ENCODE measurements around the gene SLC35G3.
"Not testable (repeated sequence)": the region's sequence is repeated elsewhere in the genome, so short reads cannot be mapped to it uniquely, and the experiment has no call there.

The SLC35G3 gene

DNA sequence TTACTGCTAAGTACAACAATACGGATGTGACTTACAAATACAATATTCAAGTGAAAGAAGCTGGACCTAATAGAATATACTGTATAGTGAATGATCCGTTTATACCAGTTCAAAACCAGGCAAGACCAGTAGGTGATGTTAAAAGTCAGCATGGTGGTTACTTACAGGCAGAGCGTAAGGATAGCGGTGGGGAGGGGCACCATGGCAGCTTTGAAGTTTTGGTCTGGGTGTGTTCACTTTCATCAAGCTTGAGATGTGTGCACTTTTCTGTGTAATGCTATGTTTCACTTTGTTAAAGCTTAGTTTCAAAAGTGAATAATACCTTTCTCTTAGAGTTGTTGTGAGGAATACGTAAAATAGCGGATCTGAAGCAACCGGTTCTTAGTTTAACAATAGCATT lies 16.5 kb upstream of the SLC35G3 start:
- DNase-seq (ENCODE audit: low read depth) = no peak

DNA sequence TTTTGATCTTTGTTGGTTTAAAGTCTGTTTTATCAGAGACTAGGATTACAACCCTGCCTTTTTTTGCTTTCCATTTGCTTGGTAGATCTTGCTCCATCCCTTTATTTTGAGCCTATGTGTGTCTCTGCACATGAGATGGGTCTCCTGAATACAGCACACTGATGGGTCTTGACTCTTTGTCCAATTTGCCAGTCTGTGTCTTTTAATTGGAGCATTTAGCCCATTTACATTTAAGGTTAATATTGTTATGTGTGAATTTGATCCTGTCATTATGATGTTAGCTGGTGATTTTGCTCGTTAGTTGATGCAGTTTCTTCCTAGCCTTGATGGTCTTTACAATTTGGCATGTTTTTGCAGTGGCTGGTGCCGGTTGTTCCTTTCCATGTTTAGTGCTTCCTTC lies 8.4 kb upstream of the SLC35G3 start:
- DNase-seq (ENCODE audit: low read depth) = not testable (repeated sequence)

DNA sequence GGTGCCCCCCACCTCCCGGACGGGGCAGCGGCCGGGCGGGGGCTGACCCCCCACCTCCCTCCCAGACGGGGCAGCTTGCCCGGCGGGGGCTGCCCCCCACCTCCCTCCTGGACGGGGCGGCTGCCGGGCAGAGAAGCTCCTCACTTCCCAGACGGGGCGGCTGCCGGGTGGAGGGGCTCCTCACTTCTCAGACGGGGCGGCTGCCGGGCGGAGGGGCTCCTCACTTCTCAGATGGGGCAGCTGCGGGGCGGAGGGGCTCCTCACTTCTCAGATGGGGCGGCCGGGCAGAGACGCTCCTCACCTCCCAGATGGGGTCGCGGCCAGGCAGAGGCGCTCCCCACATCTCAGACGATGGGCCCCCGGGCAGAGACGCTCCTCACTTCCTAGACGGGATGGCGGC lies 869 bp upstream of the SLC35G3 start:
- not testable (repeated sequence) for DNase-seq (ENCODE audit: low read depth)

DNA sequence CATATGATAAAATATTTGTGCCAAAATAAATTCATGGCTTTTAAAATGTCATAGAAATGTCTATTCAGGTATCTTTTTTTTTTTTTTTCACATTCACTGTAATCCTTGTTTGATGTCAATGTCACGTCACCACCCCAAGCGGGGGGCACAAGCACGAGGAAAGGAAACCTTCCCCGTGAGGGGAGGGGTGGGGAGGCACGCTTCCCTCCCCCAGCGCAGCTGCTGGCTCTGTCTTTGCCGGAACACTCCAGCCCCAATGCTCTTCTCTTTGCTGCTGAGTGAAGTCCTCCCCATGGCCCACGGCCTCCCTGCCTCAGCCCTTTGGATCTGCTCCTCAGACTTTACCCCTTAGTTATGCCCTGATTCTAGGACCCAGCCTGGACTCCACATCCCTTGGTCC lies 1.5 kb downstream of the SLC35G3 start:
- DNase-seq (ENCODE audit: low read depth) = no peak

DNA sequence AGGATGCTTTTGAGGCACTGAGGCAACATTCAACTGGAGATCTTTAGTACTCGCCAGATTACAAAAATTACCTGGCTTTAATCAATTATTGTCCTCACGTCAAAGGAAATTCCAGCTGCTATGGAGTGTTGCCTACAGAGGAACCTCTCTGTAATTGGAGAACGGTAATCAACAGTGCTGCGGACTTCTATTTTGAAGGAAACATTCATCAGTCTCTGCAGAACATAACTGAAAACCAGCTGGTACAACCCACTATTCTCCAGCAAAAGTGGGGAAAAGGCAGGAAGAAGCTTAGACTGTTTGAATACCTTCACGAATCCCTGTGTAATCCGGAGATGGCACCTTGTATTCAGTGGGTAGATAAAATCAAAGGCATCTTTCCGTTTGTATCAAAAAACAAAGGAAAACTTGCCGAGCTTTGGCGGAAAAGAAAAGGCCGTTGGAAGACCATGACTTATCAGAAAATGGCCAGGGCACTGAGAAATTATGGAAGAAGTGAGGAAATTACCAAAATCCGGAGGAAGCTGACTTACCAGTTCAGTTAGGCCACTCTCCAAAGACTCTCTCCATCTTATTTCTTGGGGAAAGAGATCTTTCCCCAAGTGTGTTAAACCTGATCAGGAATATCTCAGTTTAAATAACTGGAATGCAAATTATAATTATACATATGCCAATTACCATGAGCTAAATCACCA lies 3.0 kb downstream of the SLC35G3 start:
- DNase-seq (ENCODE audit: low read depth) = no peak

DNA sequence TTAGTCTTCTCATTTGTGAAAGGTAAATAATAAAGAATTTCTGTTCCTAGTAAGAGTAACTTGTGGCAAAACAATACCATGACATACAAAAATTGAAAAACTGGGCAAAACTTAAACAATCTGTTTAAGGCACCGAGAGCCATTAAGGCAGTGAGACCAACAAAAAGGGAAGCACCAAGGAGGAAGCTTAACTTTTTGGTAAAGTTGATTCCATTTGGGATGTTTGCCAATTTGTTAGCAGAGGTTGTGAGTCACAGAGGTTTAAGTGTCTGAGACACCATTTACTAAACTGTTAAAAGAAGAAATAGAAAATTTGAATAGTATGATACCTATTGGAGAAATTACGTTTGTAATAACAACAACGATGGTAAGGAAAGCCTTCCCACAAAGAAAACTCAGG lies 4.9 kb downstream of the SLC35G3 start:
- no peak for DNase-seq (ENCODE audit: low read depth)

DNA sequence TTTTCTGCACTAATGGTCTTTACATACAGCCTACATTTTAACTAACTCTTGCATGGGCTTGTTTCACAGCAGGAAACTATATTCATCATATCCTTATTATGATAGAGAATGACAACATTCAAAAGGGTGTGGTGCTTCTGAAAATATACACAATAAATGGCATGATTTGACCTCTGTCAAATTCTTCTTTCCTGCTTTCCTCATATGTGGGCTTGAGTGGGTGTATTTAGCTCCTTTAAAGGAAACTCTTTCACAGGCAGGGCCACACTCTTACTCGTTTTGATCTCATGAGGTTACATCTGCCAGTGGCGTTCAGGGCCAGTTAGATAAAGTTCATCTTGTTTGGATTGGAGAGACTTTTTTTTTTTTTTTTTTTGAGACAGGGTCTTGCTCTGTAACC lies 6.1 kb downstream of the SLC35G3 start:
- DNase-seq (ENCODE audit: low read depth) = no peak

DNA sequence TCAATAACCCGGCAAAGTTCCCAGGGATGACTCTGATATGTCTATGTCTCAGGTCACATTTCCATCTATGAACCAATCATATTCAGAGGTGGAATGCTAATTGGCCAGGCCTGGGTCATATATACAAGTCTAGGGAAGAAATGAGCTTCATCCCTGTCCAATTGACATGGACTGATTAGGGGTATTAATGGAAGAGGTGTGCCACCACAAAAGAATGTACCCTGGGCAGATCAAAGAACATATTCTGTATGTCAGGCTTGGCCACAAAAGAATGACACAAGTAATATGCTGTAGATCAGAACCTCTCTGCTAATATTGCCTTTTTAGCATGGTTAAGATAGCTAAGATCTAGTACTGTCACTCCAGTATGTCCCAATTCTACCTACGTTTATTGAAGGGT lies 6.7 kb downstream of the SLC35G3 start:
- DNase-seq (ENCODE audit: low read depth) = no peak

DNA sequence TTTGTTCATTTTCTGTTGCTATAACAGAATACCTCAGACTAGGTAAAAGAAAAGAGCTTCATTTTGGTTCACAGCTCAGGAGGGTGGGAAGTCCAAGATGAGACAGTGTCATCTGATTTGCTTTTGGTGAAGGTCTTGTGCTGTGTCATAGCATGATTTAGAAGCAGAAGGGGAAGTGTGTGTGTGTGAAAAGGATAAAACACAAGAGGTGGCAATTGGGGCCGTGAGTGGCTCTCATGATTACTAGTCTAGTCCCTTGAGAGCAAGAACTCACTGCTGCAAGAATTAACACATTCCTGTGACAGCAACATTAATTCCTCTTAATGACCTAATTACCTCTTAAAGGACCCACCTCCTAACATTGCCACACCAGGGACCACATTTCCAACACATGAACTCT lies 8.3 kb downstream of the SLC35G3 start:
- DNase-seq (ENCODE audit: low read depth) = no peak

DNA sequence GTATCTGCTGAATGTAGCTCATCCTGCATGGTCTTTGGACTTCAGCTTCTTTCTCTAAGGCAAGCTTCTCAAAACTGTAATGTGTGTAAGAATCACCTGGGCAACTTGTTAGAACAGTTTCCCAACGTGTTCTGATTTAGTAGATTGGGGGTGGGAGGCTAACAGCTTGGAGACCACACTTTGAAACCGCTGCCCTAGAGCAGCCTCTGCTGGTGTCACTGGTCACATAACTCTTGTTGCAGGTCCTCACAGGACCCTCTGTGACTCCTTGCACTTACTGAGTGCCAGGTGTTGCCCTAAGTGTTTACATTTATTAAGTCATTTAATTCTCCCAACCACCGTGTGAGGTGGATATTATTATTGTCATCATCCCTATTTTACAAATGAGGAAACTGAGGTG lies 9.9 kb downstream of the SLC35G3 start:
- no peak for DNase-seq (ENCODE audit: low read depth)

DNA sequence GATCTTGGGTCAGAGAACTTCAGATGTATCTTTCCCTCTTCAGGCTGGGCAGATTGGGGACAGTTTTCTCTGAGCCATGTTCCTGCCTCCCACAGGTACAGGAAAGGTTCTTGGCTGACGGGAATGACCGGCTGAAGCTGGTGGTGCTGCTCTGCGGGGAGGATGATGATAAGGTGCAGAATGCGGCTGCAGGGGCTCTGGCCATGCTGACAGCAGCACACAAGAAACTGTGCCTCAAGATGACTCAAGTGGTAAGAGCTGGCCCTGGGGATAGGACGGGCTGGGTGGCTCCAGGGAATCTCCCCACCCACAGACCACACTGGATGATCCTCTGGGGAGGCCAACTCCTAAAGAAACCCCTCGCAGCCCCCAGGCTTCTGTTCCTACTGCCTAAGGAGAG lies 10.9 kb downstream of the SLC35G3 start:
- DNase-seq (ENCODE audit: low read depth) = no peak

DNA sequence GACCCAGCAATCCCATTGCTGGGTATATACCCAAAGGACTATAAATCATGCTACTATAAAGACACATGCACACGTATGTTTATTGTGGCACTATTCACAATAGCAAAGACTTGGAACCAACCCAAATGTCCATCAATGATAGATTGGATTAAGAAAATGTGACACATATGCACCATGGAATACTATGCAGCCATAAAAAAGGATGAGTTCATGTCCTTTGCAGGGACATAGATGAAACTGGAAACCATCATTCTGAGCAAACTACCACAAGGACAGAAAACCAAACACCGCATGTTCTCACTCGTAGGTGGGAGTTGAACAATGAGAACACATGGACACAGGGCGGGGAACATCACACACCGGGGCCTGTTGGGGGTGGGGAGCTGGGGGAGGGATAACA lies 14.8 kb downstream of the SLC35G3 start:
- DNase-seq (ENCODE audit: low read depth) = not testable (repeated sequence)

DNA sequence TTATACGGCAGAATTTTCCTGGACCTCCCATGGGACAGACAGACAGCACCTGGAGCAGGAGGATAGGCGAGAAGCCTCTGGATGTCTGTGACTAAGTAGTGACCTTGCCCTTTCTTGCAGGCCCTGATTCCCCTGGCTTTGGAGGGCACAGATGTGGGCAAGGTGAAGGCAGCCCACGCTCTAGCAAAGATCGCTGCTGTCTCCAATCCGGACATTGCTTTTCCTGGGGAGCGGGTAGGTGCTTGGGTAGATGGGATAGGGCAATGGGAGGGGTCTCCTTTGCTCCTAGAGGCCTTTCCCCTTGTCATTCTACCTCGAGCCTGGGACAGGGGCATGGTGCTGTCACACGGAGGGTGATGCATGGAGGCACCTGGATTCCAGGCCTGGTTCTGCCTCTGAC lies 17.3 kb downstream of the SLC35G3 start:
- DNase-seq (ENCODE audit: low read depth) = no peak

DNA sequence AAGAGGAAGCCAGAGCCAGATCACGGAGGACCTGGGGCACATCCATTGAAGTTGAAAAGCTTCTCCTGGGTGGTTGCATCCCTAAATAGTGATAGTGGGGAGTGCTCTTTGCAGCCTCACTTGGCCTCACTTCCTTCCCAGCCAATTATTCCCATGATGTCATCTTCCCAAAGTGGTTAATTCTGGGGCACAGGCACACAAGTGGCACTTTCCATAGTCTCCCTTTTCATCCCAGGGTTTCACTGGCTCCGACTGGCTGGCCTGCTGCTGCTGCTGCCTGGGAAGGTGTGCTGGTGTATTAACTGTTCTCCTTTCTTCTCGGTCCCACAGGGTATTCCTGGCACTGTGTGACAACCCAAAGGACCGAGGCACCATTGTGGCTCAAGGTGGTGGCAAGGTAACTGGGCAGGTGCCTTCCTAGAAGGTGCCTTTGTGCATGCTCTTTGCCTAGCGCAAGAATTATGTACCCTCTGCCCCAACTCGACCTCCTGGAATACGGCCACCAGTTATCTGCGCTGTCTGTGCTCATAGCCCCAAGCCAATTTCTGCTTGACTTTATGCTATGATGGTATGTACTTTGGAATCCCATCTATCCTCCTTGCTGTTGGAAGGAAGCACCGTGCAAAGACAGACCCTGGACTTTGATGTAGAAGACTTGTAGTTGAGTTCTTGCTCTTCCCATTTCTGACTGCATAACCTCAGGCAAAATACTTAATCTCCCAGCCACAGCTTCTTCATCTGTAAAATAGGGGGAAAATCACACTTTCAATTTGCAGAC lies 18.4 kb downstream of the SLC35G3 start:
- no peak for DNase-seq (ENCODE audit: low read depth)

DNA sequence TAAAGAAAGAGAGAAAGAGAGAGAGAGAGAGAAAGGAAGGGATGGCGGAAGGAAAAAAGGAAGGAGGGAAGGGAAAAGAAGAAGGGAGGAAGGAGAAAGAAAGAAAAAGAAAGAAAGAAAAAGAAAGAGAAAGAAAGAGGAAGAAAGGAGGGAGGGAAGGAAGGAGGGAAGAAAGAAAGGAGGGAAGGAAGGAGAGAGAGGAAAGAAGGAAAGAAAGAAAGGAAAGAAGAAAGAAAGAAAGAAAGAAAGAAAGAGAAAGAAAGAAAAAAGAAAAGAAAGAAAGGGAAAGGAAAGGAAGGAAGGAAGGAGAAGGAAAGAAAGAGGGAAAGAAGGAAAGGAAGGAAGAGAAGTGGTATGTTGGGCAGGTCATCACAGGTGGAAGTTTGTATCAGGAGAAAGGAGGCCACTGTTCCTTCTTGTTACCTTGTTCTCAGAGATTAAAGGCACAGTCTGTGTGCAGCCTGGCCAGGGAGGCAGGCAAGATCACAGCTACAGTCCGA lies 19.3 kb downstream of the SLC35G3 start:
- DNase-seq (ENCODE audit: low read depth) = no peak

DNA sequence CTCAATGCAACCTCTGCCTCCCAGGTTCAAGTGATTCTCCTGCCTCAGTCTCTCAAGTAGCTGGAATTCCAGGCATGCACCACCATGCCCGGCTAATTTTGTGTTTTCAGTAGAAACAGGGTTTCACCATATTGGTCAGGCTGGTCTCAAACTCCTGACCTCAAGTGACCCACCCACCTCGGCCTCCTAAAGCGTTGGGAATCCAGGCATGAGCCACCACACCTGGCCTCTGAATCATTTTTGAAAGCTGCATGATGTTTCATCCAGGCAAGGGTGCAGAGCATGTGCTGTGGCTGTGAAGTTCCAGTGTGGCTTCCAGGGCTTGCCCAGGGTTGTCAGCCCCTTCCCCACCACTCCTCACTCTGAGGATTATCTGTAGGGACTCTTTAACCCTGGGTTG lies 21.9 kb downstream of the SLC35G3 start:
- DNase-seq (ENCODE audit: low read depth) = not testable (repeated sequence)

DNA sequence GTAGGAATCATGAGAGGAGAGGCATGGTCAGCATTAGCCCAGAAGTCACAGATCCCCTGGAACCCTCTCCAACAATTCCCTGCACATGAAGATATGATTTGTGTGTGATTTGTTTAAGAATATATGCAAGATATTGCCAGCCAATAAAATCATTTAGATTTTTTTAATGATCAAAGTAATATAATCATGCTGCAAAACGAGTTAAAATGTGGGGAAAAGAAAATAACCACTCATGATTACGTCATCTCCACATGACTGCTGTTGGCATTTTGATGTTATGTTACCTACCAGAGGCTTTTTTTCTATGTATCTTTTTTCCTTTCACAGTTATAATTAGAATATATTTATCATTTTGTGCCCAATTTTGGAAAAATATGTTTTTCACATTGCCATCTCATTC lies 22.4 kb downstream of the SLC35G3 start:
- no peak for DNase-seq (ENCODE audit: low read depth)

DNA sequence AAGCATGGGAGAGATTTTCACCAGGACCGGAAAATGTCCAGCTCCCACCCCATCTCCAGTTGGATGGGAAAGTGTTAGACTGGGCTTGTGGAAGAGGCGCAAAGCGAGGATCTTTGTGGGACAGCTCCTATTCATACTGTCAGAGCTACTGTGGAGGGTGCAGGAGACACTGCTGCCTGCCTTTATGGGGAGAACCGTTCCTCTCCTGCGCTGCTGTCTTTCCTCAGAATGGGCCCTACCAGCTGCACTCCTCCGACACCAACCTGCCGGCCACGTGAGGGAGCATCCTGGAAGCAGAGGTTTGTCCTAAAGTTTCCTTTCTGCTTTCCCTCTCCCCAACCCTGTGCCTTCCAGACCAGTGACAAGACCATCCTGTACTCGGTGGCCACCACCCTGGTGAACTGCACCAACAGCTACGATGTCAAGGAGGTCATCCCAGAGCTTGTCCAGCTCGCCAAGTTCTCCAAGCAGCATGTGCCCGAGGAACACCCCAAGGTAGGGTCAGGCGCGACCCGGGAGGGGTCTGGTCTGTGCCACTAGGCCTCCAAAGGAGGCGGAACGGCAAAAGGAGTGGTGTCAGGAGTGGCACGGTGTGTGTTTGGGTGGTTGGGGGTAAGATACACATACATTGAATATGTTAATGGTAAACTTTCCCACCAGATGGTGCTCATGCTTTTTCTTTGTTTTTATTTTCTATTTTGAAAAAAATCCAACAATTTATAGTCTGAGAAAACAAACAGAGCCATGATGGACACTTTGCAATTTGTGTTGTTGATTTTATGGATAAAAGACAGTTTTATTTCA lies 23.0 kb downstream of the SLC35G3 start:
- no peak for DNase-seq (ENCODE audit: low read depth)

DNA sequence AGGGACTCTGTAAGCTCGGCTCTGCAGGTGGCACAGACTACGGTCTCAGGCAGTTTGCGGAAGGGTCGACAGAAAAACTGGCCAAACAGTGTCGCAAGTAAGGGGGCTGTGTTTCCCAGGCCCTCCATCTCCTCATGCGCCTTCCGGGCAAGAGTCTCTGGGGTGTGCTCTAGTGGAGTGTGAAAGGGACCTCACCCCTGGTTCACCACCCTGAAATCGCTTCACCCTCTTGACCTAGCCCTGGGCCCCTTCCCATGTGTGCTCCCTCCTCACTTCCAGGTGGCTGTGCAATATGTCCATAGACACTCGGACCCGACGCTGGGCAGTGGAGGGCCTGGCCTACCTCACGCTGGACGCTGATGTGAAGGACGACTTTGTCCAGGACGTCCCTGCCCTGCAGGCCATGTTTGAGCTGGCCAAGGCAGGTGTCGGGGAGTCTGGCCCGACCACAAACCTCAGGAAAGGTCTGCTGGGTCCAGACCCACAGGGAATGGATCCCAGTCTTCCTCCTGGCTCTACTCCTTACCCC lies 24.3 kb downstream of the SLC35G3 start:
- no peak for DNase-seq (ENCODE audit: low read depth)

DNA sequence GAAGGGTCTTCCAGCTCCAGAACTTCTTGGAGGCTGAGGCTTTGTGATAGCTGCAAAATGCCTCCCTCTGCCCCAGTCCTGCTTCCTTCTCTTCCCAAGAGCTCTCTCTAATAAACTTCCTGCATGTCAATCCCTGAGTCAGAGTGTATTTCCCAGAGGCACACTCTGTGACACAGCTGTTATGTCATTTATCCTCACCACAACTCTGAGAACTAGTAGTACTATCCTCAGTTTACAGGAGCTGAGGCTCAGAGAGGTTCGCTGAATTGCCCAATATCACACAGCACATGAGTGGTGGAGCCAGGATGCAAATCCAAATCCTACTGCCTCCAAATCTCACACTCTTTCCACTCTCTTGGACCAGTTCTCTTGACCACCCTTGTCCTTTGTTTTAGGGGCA lies 26.5 kb downstream of the SLC35G3 start:
- no peak for DNase-seq (ENCODE audit: low read depth)

DNA sequence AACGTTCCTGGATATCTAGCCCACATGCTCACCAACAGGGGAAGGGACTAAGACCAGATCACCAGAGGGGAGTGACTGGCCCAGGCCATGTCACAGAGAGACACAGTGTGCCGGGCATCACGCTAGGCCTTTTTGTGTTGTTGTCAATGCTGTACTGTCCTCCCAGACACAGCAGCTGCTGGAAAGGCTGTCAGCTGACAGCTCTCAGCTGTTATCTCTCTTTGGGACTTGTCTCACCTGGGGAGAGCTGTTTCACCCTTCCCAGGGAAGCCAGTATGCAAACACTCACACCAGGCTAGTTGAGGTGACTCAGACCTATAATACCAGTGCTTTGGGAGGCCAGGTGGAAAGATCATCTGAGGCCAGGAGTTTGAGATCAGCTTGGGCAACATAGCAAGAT lies 27.1 kb downstream of the SLC35G3 start:
- no peak for DNase-seq (ENCODE audit: low read depth)

DNA sequence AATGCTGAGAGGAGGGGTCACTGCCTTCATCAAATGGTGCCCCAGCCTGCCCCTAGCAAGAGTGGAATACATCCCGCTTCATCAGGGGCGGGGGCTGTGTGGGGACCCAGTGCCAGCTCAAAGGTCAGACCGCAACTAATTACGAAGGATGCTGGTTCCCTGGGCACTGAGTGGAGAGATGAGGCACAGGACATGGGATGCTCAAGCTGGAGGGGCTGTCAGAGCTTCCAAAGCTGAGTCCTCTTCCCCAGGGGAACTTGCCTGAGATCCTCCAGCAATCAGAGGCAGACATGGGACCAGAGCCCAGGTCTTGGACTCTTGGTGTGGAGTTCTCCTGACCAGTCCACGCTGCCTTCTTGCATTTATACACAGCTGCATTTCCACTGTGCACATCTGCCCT lies 27.7 kb downstream of the SLC35G3 start:
- no peak for DNase-seq (ENCODE audit: low read depth)
